Measurements from ENCODE around the gene PNISR. TPM values are rescaled to one million over a fixed set of nuclear protein-coding genes. Genes with fewer than 3 reads are reported as not detected.

The PNISR gene
- total RNA-seq (10 to 100 TPM; 34.4 to 88.7 TPM), polyA plus RNA-seq (10 to 100 TPM in 1 of 2 donors, 1 to 10 TPM in 1; 9.8 to 62.3 TPM)

- DNase-seq (ENCODE audit: low spot score): peak; percentile 85
- H3K4me1 ChIP-seq (ENCODE audit: control insufficient read depth in 4 of 4, insufficient read depth in 4 of 4, low read length in 3 of 4): peaks cover 3 to 43% (median 36%) of the 10 kb centered on the region in 4 donors
- H3K4me3 ChIP-seq (ENCODE audit: low read depth in 1 of 3, low read length in 3 of 3): peak within 1 kb of the TSS; percentile 60 to 94 (median 75)
- H3K27me3 ChIP-seq (ENCODE audit: control insufficient read depth in 4 of 4, insufficient read depth in 4 of 4, low read length in 3 of 4): no peaks in the 10 kb centered on the region
- peak within 1 kb of the TSS; percentile 97 for H3K27ac ChIP-seq (ENCODE audit: low read depth in 1 of 2, low read length in 2 of 2)
- peak within 1 kb of the TSS; percentile 93 to 95 for H3K9ac ChIP-seq (ENCODE audit: low read depth in 1 of 2, low read length in 2 of 2)
- TF ChIP-seq RAD21 (IDR thresholded peaks at IDR 0.05) (no peak), REST (IDR thresholded peaks at IDR 0.05) (peak; percentile 68), SP1 (IDR thresholded peaks at IDR 0.05) (no peak), EGR1 (IDR thresholded peaks at IDR 0.05; ENCODE audit: low read depth in 2 of 2) (peak; percentile 8 to 49), FOXA2 (IDR thresholded peaks at IDR 0.05) (peak; percentile 34), HNF4A (conservative IDR thresholded peaks at IDR 0.05) (no peak), TAF1 (conservative IDR thresholded peaks at IDR 0.05) (peak; percentile 63), GABPA (IDR thresholded peaks at IDR 0.05 in 1 of 2, conservative IDR thresholded peaks at IDR 0.05 in 1 of 2) (peak; percentile 85 to 95), YY1 (IDR thresholded peaks at IDR 0.05) (peak; percentile 100), MAX (IDR thresholded peaks at IDR 0.05) (peak; percentile 67)
- no peaks in the 10 kb centered on the region for H3K36me3 ChIP-seq (ENCODE audit: control insufficient read depth in 4 of 4, insufficient read depth in 3 of 4, low read depth in 1 of 4, low read length in 3 of 4)
- under 1% methylated on average over 53 of the region's 53 CpGs for WGBS
- no peaks in the 10 kb centered on the region for H3K9me3 ChIP-seq (ENCODE audit: control insufficient read depth in 4 of 4, low read length in 3 of 4)
Measured at GRCh38 chr6:99424761-99425646, at the start of gene PNISR. TSS of gene PNISR (minus strand) at chr6:99425308. CDS start at chr6:99414659, 10,649 bp downstream.

GRCh38 chr6:99473730-99474129 lies 48.6 kb upstream of the PNISR start:
- no peaks in the 10 kb centered on the region for H3K4me1 ChIP-seq (ENCODE audit: control insufficient read depth in 4 of 4, insufficient read depth in 4 of 4, low read length in 3 of 4)
- TF ChIP-seq EGR1 (IDR thresholded peaks at IDR 0.05; ENCODE audit: low read depth in 2 of 2) (no peak), RAD21 (IDR thresholded peaks at IDR 0.05) (no peak), RXRA (IDR thresholded peaks at IDR 0.05) (no peak), TAF1 (conservative IDR thresholded peaks at IDR 0.05) (no peak), YY1 (IDR thresholded peaks at IDR 0.05) (no peak), HNF4A (conservative IDR thresholded peaks at IDR 0.05) (no peak), FOXA2 (IDR thresholded peaks at IDR 0.05) (no peak), JUND (IDR thresholded peaks at IDR 0.05) (no peak), REST (IDR thresholded peaks at IDR 0.05) (no peak), HNF4G (IDR thresholded peaks at IDR 0.05) (no peak), SP1 (IDR thresholded peaks at IDR 0.05) (no peak)
- no peaks in the 10 kb centered on the region for H3K9me3 ChIP-seq (ENCODE audit: control insufficient read depth in 4 of 4, low read length in 3 of 4)
- H3K36me3 ChIP-seq (ENCODE audit: control insufficient read depth in 4 of 4, insufficient read depth in 3 of 4, low read depth in 1 of 4, low read length in 3 of 4): peaks cover 0 to 7% (median 1%) of the 10 kb centered on the region in 4 donors
- H3K4me3 ChIP-seq (ENCODE audit: low read depth in 1 of 3, low read length in 3 of 3): no peak overlapping the region
- no peaks in the 10 kb centered on the region for H3K27me3 ChIP-seq (ENCODE audit: control insufficient read depth in 4 of 4, insufficient read depth in 4 of 4, low read length in 3 of 4)
- H3K27ac ChIP-seq (ENCODE audit: low read depth in 1 of 2, low read length in 2 of 2): no peak overlapping the region
- no peak overlapping the region for H3K9ac ChIP-seq (ENCODE audit: low read depth in 1 of 2, low read length in 2 of 2)
- no peak for DNase-seq (ENCODE audit: low spot score)

All from liver (tissue), 9 donors.